ENCODE results near the gene ZFP62.

- no peak for TF ChIP-seq CTCF (IDR thresholded peaks at IDR 0.05)
- TF ChIP-seq EP300 (IDR thresholded peaks at IDR 0.05), result peak in 1 of 2 donors; percentile 19
These were observed 54.6 kb downstream of the ZFP62 start for GRCh38 chr5:180806351-180807011.
